NCI-H748 treated with DMSO at 0.1 percent for 48 hours (cell line): ENCODE data around the gene NCCRP1.

Source experiments
- DNase-seq: peaks from one replicate; lab custom pipeline; 2025; lab: John Stamatoyannopoulos, UW

NCCRP1 gene

GRCh38 chr19:39180749-39181148 is 16.0 kb upstream of the NCCRP1 start:
- no peak for DNase-seq

- DNase-seq, result no peak
Observed at GRCh38 chr19:39181500-39182173, 15.1 kb upstream of the NCCRP1 start.

- DNase-seq, result no peak
Observed at GRCh38 chr19:39182174-39182505, 14.6 kb upstream of the NCCRP1 start.

GRCh38 chr19:39183104-39183503 is 13.7 kb upstream of the NCCRP1 start:
- no peak for DNase-seq

- no peak for DNase-seq
Observed at GRCh38 chr19:39186391-39186790, 10.4 kb upstream of the NCCRP1 start.

- DNase-seq, result no peak
Observed at GRCh38 chr19:39187552-39187943, 9.2 kb upstream of the NCCRP1 start.

GRCh38 chr19:39188960-39189359 is 7.8 kb upstream of the NCCRP1 start:
- no peak for DNase-seq

GRCh38 chr19:39190768-39191167 is 6.0 kb upstream of the NCCRP1 start:
- DNase-seq, result no peak

GRCh38 chr19:39192846-39193245 is 3.9 kb upstream of the NCCRP1 start:
- no peak for DNase-seq

- no peak for DNase-seq
Observed at GRCh38 chr19:39193803-39194202, 3.0 kb upstream of the NCCRP1 start.

- DNase-seq, result no peak
Observed at GRCh38 chr19:39194832-39195542, 1.8 kb upstream of the NCCRP1 start.

- DNase-seq, result no peak
Observed at GRCh38 chr19:39195755-39196154, 1.0 kb upstream of the NCCRP1 start.

- DNase-seq, result no peak
Observed at GRCh38 chr19:39196320-39196719, 444 bp upstream of the NCCRP1 start.

GRCh38 chr19:39197808-39198207 is 1.0 kb downstream of the NCCRP1 start:
- DNase-seq, result no peak

GRCh38 chr19:39199025-39199424 is 2.3 kb downstream of the NCCRP1 start:
- DNase-seq, result no peak

GRCh38 chr19:39200066-39200802 is 3.5 kb downstream of the NCCRP1 start:
- DNase-seq, result no peak

GRCh38 chr19:39200803-39201115 is 4.0 kb downstream of the NCCRP1 start:
- no peak for DNase-seq

- no peak for DNase-seq
Observed at GRCh38 chr19:39202998-39203355, 6.2 kb downstream of the NCCRP1 start.

- DNase-seq, result no peak
Observed at GRCh38 chr19:39203372-39204341, 6.9 kb downstream of the NCCRP1 start, which contains the start of gene SYCN. SYCN (minus strand) TSS chr19:39204263; CDS start chr19:39204254, 9 bp downstream.

- no peak for DNase-seq
Observed at GRCh38 chr19:39205449-39205764, 8.6 kb downstream of the NCCRP1 start.

GRCh38 chr19:39206122-39206521 is 9.4 kb downstream of the NCCRP1 start:
- DNase-seq, result no peak

- no peak for DNase-seq
Observed at GRCh38 chr19:39207293-39207836, 10.6 kb downstream of the NCCRP1 start.
